HG03565 (cell line): ENCODE results near the gene WNT6.
A peak's percentile ranks its signal among the peaks of the same experiment; 100 is the strongest.

ENCODE experiments used
- ATAC-seq: cut with Tn5 transposase; IDR thresholded peaks from one replicate; pipeline ENCODE4 v1.9.1; 2021; ENCODE audit warnings: mild to moderate bottlenecking, moderate library complexity; ENCODE audit not compliant: unreplicated experiment

Gene WNT6

GRCh38 chr2:218875692-218876246, 16.2 kb downstream of the WNT6 start:
- ATAC-seq, result no peak

DNA sequence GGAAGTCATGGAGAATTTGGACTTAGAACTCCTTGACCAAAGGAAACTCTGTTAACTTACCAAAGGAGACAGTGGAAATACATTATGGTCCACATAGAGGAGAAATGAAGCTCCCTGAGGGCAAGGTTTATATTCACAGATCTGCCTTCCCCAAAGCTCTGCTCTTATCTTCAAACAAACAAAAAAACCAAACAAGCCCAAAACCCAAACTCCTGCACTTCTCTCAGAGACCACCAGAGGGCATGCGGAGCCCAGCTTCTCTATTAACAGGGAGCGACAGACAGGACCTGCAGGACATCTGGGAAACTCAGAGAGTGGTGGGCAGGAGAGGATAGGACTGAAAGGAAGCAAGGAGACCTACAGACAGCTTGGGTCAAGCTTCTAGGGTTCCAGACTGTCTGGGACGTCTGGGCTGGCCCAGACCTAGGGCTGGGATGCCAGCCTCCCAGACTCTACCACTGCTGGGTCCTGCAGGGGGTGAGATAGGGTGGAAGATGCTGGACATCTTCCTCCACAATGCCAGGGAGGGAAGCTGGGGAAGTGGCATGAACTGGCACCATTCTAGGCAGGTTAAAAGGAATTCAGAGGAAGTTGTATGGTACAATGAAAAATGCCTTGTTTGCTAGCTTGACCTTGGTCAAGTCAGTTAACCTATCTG, 17.1 kb downstream of the WNT6 start:
- no peak for ATAC-seq

GRCh38 chr2:218877331-218877730, 17.7 kb downstream of the WNT6 start:
- no peak for ATAC-seq

- no peak for ATAC-seq
Observed at GRCh38 chr2:218877891-218878290, 18.3 kb downstream of the WNT6 start.

GRCh38 chr2:218878486-218878885, 18.9 kb downstream of the WNT6 start:
- ATAC-seq, result no peak

DNA sequence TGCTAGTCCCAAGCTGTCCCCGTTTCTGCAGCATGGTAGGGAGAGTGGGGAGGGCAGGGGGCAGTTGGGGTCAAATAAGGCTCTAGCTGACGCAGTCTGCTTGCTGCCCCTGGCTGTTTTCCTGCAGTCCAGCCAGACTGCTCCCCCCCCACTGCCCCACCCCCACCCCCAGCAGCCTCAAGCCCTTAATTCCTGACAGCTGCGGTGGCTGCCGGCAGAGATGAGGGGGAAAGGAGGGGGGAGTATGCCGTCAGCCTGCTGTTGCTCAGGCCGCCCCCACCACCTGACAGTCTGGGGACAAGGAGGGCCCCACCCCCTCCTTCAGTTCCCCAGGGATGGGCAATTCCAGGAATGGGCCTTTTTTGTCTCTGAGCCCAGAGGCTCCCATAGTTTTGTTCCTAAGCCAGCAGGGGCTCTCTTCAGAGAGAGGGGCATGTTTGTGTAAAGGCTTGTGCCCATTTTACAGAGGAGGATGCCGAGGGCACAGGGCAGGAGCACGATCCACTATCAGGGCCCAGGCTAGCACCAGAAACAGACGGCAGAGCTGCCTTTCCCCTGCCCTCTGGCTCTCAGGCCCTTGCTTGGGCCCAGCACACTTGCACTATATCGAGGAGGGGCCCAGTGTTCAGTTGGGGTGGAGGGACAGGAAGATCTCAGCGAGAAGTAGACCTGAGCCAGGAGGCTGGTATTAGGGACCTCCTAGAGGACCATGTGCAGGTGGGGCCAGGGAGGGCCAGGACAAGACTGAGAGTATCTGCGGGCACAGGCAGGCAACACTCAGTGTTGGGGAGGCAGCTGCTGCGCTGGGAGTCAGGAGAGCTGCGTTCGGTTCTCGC, 19.5 kb downstream of the WNT6 start:
- ATAC-seq, result no peak

- no peak for ATAC-seq
Observed at GRCh38 chr2:218879776-218880101, 20.1 kb downstream of the WNT6 start.

GRCh38 chr2:218880102-218880858, 20.7 kb downstream of the WNT6 start, which contains the start of gene WNT10A:
WNT10A (plus strand) TSS chr2:218880852; CDS start chr2:218880996, 144 bp downstream.
- peak; percentile 52 for ATAC-seq

DNA sequence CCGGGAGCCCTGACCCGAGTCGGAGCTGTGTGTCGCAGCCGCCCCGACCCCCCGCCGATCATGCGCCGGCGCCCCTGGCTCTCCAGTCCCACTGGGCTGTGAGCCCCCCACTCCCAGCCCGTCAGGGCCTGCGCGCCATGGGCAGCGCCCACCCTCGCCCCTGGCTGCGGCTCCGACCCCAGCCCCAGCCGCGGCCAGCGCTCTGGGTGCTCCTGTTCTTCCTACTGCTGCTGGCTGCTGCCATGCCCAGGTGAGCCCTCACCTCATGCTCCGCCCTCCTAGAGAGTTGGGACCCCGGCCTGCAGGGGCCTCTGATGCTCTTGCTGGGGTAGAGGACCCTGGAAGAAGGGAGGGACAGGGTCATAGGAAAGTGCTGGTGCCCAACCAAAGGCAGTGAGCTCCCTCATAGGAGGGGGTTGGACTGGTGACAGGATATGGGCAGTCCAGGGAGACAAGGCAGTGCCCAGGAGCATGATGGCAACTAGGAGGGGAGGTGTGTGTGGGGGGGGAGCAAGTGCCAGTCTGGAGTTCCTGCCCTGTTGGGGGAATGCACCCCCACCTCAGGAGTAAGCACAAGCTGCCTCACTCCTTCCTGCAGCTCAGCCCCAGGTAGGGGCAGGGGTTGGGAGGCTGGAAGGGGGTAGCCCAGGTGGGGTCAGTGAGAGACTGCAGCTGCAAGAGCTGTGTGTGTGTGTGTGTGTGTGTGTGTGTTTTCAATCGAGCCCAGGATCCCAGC, 21.4 kb downstream of the WNT6 start:
- ATAC-seq, result no peak

DNA sequence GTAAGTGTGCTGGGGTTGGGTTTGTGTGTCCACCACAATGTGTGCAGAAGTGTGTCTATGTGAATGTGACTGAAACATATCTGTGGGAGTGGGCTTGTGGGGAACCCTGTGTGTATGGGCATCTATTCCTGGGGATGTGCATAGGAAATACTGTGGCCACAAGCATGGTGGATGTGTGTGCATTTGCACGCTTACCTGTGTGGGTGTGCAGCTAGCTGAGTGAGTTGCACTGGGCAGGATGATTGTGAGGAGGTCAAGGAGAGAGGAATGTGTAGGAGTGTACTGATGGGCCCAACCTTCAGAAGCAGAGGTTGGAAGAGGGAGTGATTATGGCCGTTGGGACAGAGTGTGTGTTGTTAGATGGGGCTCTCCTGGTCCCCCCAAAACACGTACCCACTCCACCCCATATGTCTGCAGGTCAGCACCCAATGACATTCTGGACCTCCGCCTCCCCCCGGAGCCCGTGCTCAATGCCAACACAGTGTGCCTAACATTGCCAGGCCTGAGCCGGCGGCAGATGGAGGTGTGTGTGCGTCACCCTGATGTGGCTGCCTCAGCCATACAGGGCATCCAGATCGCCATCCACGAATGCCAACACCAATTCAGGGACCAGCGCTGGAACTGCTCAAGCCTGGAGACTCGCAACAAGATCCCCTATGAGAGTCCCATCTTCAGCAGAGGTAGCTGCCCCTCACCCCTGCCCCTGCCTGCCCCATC, 22.3 kb downstream of the WNT6 start:
- no peak for ATAC-seq

GRCh38 chr2:218882461-218882816, 22.8 kb downstream of the WNT6 start:
- no peak for ATAC-seq

GRCh38 chr2:218882866-218883366, 23.3 kb downstream of the WNT6 start:
- ATAC-seq, result no peak

DNA sequence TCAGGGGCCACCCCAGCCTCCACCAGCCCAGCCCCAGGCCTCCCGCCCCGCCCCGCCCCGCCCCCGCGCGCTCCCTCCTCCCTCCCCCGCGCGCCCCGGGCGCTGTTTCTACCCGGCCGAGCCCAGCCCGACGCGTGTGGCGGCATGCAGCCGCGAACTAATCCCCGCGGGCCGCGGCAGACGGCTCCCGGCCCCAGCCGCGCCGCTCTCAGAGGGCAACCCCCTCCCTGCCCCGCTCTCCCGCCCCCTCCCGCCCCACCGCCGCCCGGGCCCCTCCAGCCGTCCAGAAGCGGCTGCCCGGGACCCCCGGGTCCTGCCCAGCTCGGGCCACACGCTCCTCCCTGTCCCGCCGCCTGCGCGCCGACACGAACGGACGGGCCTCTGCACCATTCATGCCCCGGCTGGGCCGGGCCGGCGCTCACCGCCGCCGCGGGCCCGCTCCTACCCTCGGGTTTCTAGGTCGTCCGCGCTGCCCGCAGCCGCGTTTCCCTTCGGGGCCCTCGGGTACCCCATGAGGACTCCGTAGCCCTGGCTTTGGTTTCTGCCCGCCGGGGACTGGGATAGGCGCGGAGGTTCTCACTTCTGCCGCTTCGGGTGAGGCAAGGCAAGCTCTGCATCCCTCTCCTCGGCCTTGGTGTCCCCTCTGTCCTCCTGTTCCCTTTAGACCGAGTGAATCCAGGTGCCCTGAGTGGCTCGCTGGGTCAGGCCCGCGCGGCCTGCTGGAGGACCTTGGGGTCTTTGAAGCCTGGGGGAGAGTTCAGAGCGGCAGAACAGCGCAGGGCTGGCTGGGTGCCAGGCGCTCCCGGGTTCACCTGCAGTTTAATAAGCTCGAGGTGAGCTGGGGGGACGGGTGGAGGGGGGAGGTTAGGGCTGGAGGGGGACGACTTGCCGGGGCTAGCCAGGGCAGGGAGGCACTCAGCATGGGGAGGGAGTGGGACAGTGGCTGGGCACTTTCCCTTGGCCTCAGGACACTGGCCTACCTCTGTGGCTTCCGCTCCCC, 24.2 kb downstream of the WNT6 start:
- ATAC-seq, result no peak

GRCh38 chr2:218884519-218884918, 24.9 kb downstream of the WNT6 start:
- ATAC-seq, result no peak

- peak; percentile 52 for ATAC-seq
Observed at GRCh38 chr2:218885981-218886947, 26.7 kb downstream of the WNT6 start.

DNA sequence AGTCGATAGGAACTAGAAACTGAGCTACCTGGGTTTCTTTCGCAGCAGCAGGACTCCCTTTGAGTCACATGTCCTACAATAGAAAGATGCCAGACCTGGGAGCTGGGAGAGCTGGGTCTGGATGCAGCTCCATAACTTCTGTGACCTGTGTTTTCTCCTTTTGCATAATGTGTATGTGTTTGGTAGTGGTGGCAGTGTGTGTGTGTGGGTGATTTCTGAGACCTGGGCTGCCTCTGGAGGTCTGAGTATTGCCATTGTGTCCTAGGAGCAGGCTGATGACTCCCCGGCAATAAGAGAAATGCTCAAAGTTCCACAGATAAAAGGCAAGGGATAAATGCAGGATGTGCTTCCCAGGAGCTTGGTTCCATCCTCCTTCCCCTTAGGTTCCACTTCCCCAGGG, 27.5 kb downstream of the WNT6 start:
- ATAC-seq, result no peak

GRCh38 chr2:218888341-218888740, 28.7 kb downstream of the WNT6 start:
- no peak for ATAC-seq

- no peak for ATAC-seq
Observed at GRCh38 chr2:218889937-218890336, 30.3 kb downstream of the WNT6 start.
